Measurements from ENCODE around the gene PIGK.

PIGK gene

GRCh38 chr1:77121503-77121902, 97.7 kb downstream of the PIGK start:
- no peak for DNase-seq (ENCODE audit: low read depth)
- no peak overlapping the region for H3K4me3 ChIP-seq (ENCODE audit: control insufficient read depth, low read depth, low read length)
- no peak for TF ChIP-seq CTCF (conservative IDR thresholded peaks at IDR 0.05; ENCODE audit: control insufficient read depth, insufficient read depth, low read depth, low read length)

GRCh38 chr1:77120950-77121349, 98.3 kb downstream of the PIGK start:
- no peak for TF ChIP-seq CTCF (conservative IDR thresholded peaks at IDR 0.05; ENCODE audit: control insufficient read depth, insufficient read depth, low read depth, low read length)
- H3K4me3 ChIP-seq (ENCODE audit: control insufficient read depth, low read depth, low read length), result no peak overlapping the region
- no peak for DNase-seq (ENCODE audit: low read depth)

GRCh38 chr1:77118712-77119111, 100.5 kb downstream of the PIGK start:
- no peak for DNase-seq (ENCODE audit: low read depth)
- no peak for TF ChIP-seq CTCF (conservative IDR thresholded peaks at IDR 0.05; ENCODE audit: control insufficient read depth, insufficient read depth, low read depth, low read length)
- H3K4me3 ChIP-seq (ENCODE audit: control insufficient read depth, low read depth, low read length), result no peak overlapping the region

DNA sequence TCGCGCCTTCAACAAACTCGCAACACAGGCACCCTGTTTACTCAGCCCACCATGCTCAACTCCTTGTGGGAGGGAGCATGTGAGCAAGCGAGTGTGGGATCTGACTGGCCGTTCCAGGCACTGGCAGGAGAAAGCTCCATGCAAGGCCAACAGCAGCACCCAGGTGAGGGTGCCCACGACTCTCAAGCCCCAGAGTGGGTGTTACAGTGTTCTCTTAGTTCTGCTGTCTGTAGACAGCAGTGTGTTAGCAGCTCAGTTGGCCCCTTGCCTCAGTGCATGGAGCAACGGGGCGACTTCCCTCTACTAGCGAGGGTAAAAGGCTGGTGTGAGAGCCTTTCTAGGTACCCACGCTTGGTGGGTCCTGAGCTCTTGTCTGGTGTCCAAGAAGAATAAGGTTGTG, 114.6 kb downstream of the PIGK start:
- no peak for DNase-seq (ENCODE audit: low read depth)
- TF ChIP-seq CTCF (conservative IDR thresholded peaks at IDR 0.05; ENCODE audit: control insufficient read depth, insufficient read depth, low read depth, low read length), result no peak
- no peak overlapping the region for H3K4me3 ChIP-seq (ENCODE audit: control insufficient read depth, low read depth, low read length)

GRCh38 chr1:77103486-77103885, 115.7 kb downstream of the PIGK start:
- TF ChIP-seq CTCF (conservative IDR thresholded peaks at IDR 0.05; ENCODE audit: control insufficient read depth, insufficient read depth, low read depth, low read length), result no peak
- no peak overlapping the region for H3K4me3 ChIP-seq (ENCODE audit: control insufficient read depth, low read depth, low read length)
- DNase-seq (ENCODE audit: low read depth), result no peak

GRCh38 chr1:77100875-77101274, 118.4 kb downstream of the PIGK start:
- DNase-seq (ENCODE audit: low read depth), result no peak

More at GRCh38 chr1:77100875-77101274, 118.4 kb downstream of the PIGK start:
- no peak for TF ChIP-seq CTCF (conservative IDR thresholded peaks at IDR 0.05; ENCODE audit: control insufficient read depth, insufficient read depth, low read depth, low read length)
- H3K4me3 ChIP-seq (ENCODE audit: control insufficient read depth, low read depth, low read length), result no peak overlapping the region

Data from fibroblast of mammary gland (primary cell).